G401.6 (cell line): Measurements from ENCODE around the gene HSPA6.
"Not testable (repeated sequence)": the region's sequence is repeated elsewhere in the genome, so short reads cannot be mapped to it uniquely, and the experiment has no call there.

Experiments
- FAIRE-seq: peaks from 2 replicates; lab custom pipeline; 2012; peaks lifted over from hg19 to GRCh38; lab: Jason Lieb, UNC

HSPA6 gene

GRCh38 chr1:161537068-161537669, 12.8 kb downstream of the HSPA6 start:
- FAIRE-seq: not testable (repeated sequence)

- FAIRE-seq: not testable (repeated sequence)
These were observed 14.7 kb downstream of the HSPA6 start for GRCh38 chr1:161538925-161539479.

GRCh38 chr1:161539731-161540569, 15.6 kb downstream of the HSPA6 start:
- FAIRE-seq: peak; percentile 84

GRCh38 chr1:161540570-161540960, 16.2 kb downstream of the HSPA6 start:
- FAIRE-seq: not testable (repeated sequence)

GRCh38 chr1:161542091-161542559, 17.8 kb downstream of the HSPA6 start:
- FAIRE-seq: not testable (repeated sequence)

- not testable (repeated sequence) for FAIRE-seq
These were observed 18.8 kb downstream of the HSPA6 start for GRCh38 chr1:161543125-161543524.

GRCh38 chr1:161545005-161545731, 20.8 kb downstream of the HSPA6 start:
- not testable (repeated sequence) for FAIRE-seq

GRCh38 chr1:161547995-161548741, 23.8 kb downstream of the HSPA6 start:
- not testable (repeated sequence) for FAIRE-seq

- FAIRE-seq: not testable (repeated sequence)
These were observed 24.5 kb downstream of the HSPA6 start for GRCh38 chr1:161548749-161549406.

GRCh38 chr1:161549652-161550051, 25.3 kb downstream of the HSPA6 start, which contains the start of gene FCGR3A:
Gene FCGR3A, minus strand, starts transcription at chr1:161549818. Its CDS starts 82 bp downstream, at chr1:161549736.
- FAIRE-seq: no peak

- FAIRE-seq: not testable (repeated sequence)
These were observed 26.6 kb downstream of the HSPA6 start for GRCh38 chr1:161550942-161551341.

- FAIRE-seq: not testable (repeated sequence)
These were observed 29.3 kb downstream of the HSPA6 start for GRCh38 chr1:161553631-161554030.

- FAIRE-seq: not testable (repeated sequence)
These were observed 30.0 kb downstream of the HSPA6 start for GRCh38 chr1:161554340-161554739.

GRCh38 chr1:161554815-161555417, 30.6 kb downstream of the HSPA6 start:
- FAIRE-seq: not testable (repeated sequence)

- FAIRE-seq: not testable (repeated sequence)
These were observed 31.8 kb downstream of the HSPA6 start for GRCh38 chr1:161556143-161556542.

- FAIRE-seq: not testable (repeated sequence)
These were observed 32.6 kb downstream of the HSPA6 start for GRCh38 chr1:161556990-161557389.

GRCh38 chr1:161557506-161558450, 33.4 kb downstream of the HSPA6 start:
- not testable (repeated sequence) for FAIRE-seq

GRCh38 chr1:161560960-161561715, 36.8 kb downstream of the HSPA6 start:
- FAIRE-seq: not testable (repeated sequence)
